LNCAP (cell line): ENCODE data around the gene ROBO1.

ENCODE experiments used
- CTCF ChIP-seq: fragments of 450-650 bp; IDR thresholded peaks from 2 replicates; pipeline ENCODE4 v1.5.1; 2017; ENCODE audit warnings: mild to moderate bottlenecking

ROBO1 gene

GRCh38 chr3:78734048-78734637 lies 1033.7 kb downstream of the ROBO1 start:
- no peak for TF ChIP-seq CTCF

GRCh38 chr3:78732893-78733292 lies 1034.9 kb downstream of the ROBO1 start:
- no peak for TF ChIP-seq CTCF

GRCh38 chr3:78732471-78732870 lies 1035.3 kb downstream of the ROBO1 start:
- TF ChIP-seq CTCF = no peak

GRCh38 chr3:78729946-78730345 lies 1037.9 kb downstream of the ROBO1 start:
- TF ChIP-seq CTCF = no peak

- no peak for TF ChIP-seq CTCF
These were observed 1039.2 kb downstream of the ROBO1 start for GRCh38 chr3:78728406-78729145.

- TF ChIP-seq CTCF = no peak
These were observed 1041.3 kb downstream of the ROBO1 start for GRCh38 chr3:78726545-78726944.

GRCh38 chr3:78725703-78726246 lies 1042.0 kb downstream of the ROBO1 start:
- no peak for TF ChIP-seq CTCF
